Amygdala (tissue), 56 donors: Measurements from ENCODE around the gene RALGPS2.

Experiments used
- DNase-seq, 56 donors: peaks; one replicate each; lab custom pipeline; 2025; lab: John Stamatoyannopoulos, UW

Gene RALGPS2

GRCh38 chr1:178724728-178725465 lies at the start of gene RALGPS2:
TSS of gene RALGPS2 (plus strand) at chr1:178725244. CDS start at chr1:178776765, 51,521 bp downstream.
- DNase-seq: peak in 46 of 56 donors; percentile 4 to 78 (median 41)

- DNase-seq: no peak
These were observed 45.8 kb upstream of the RALGPS2 start for GRCh38 chr1:178679237-178679636.

- DNase-seq: no peak
These were observed 42.6 kb upstream of the RALGPS2 start for GRCh38 chr1:178682429-178682828.

- no peak for DNase-seq
These were observed 42.2 kb upstream of the RALGPS2 start for GRCh38 chr1:178682886-178683285.

GRCh38 chr1:178683291-178683690 lies 41.8 kb upstream of the RALGPS2 start:
- no peak for DNase-seq

- no peak for DNase-seq
These were observed 40.9 kb upstream of the RALGPS2 start for GRCh38 chr1:178684111-178684510.

GRCh38 chr1:178684542-178685000 lies 40.5 kb upstream of the RALGPS2 start:
- DNase-seq: no peak

- DNase-seq: no peak
These were observed 38.6 kb upstream of the RALGPS2 start for GRCh38 chr1:178686407-178686806.

- no peak for DNase-seq
These were observed 36.8 kb upstream of the RALGPS2 start for GRCh38 chr1:178688244-178688643.

GRCh38 chr1:178689769-178690168 lies 35.3 kb upstream of the RALGPS2 start:
- DNase-seq: no peak

GRCh38 chr1:178690496-178690895 lies 34.5 kb upstream of the RALGPS2 start:
- DNase-seq: no peak

GRCh38 chr1:178692564-178693327 lies 32.3 kb upstream of the RALGPS2 start:
- no peak for DNase-seq

- DNase-seq: no peak
These were observed 31.7 kb upstream of the RALGPS2 start for GRCh38 chr1:178693366-178693765.

GRCh38 chr1:178694923-178695525 lies 30.0 kb upstream of the RALGPS2 start:
- no peak for DNase-seq

- DNase-seq: no peak
These were observed 22.9 kb upstream of the RALGPS2 start for GRCh38 chr1:178702146-178702545.

GRCh38 chr1:178704833-178705232 lies 20.2 kb upstream of the RALGPS2 start:
- no peak for DNase-seq

- no peak for DNase-seq
These were observed 18.6 kb upstream of the RALGPS2 start for GRCh38 chr1:178706432-178706831.

- DNase-seq: no peak
These were observed 11.8 kb upstream of the RALGPS2 start for GRCh38 chr1:178713259-178713658.

- DNase-seq: no peak
These were observed 10.6 kb upstream of the RALGPS2 start for GRCh38 chr1:178714453-178714852.

- DNase-seq: no peak
These were observed 8.9 kb upstream of the RALGPS2 start for GRCh38 chr1:178716111-178716510.

GRCh38 chr1:178718520-178718919 lies 6.5 kb upstream of the RALGPS2 start:
- DNase-seq: no peak
